Measurements from ENCODE around the gene RPN2.

- no peak for TF ChIP-seq CTCF (IDR thresholded peaks at IDR 0.05)
- no peak for TF ChIP-seq POLR2A (IDR thresholded peaks at IDR 0.05)
These were observed 82.6 kb downstream of the RPN2 start, which contains the start of gene GHRH for GRCh38 chr20:37261714-37262113.
